ENCODE results near the gene PLD4. TPM values are rescaled to one million over a fixed set of nuclear protein-coding genes. Genes with fewer than 3 reads are reported as not detected.

PLD4 gene
- total RNA-seq, 1 experiment from 2014 or later = 0.15 TPM

- in situ Hi-C loops (cut with HindIII; ENCODE audit: low pct_unique_long_range_greater_than_20kb, low sequenced_read_pairs) = no loop called here
These were observed 38.5 kb upstream of the PLD4 start for GRCh38 chr14:104885973-104886689.

More at GRCh38 chr14:104885973-104886689, 38.5 kb upstream of the PLD4 start:
- TF ChIP-seq TCF7L2 (IDR thresholded peaks at IDR 0.05; ENCODE audit: low read depth, low read length) (no peak), REST (IDR thresholded peaks at IDR 0.05; ENCODE audit: insufficient read depth in 1 of 2, low read depth in 2 of 2, low read length in 1 of 2) (no peak), CTCF (IDR thresholded peaks at IDR 0.05) (no peak), POLR2AphosphoS5 (IDR thresholded peaks at IDR 0.05; ENCODE audit: low read depth, low read length) (no peak)
- no peak for ATAC-seq
- H3K4me1 ChIP-seq (ENCODE audit: control insufficient read depth, insufficient read depth, low read length) = no peaks in the 10 kb centered on the region
- no TSS peak for BruUV-seq (replicated peaks)
- intact Hi-C loops (cut with micrococcal nuclease; ENCODE audit: unreplicated experiment) = no loop called here
- no peaks in the 10 kb centered on the region for H3K27me3 ChIP-seq (ENCODE audit: control insufficient read depth, insufficient read depth, low read length)
- ChIA-PET POLR2A (no interaction called here), CTCF (no interaction called here)
- no peak for DNase-seq (ENCODE audit: low read depth, low spot score)
- H3K36me3 ChIP-seq (ENCODE audit: control insufficient read depth, insufficient read depth, low read length) = no peaks in the 10 kb centered on the region
- H3K27ac ChIP-seq (ENCODE audit: low read length) = no peak overlapping the region
- no peak overlapping the region for H3K4me3 ChIP-seq (ENCODE audit: low read depth in 2 of 2, low read length in 2 of 2)
- no peaks in the 10 kb centered on the region for H3K9me3 ChIP-seq (ENCODE audit: control insufficient read depth, insufficient read depth, low read depth, low read length)
